ENCODE data around the gene FANCG. TPM values are rescaled to one million over a fixed set of nuclear protein-coding genes. Genes with fewer than 3 reads are reported as not detected.

The FANCG gene
- total RNA-seq, 4 donors from 2014 or later: 1.8 to 15.7 (median 3.4) TPM

- in situ Hi-C loops (cut with MboI; ENCODE audit: low sequenced_read_pairs in 4 of 4) (loop anchor here in 1 of 4 donors (10.0 kb wide), 1 partner anchor 152 kb away; no protein-coding TSS in a partner anchor), intact Hi-C loops (cut with DNase I; ENCODE audit: low total_unique reads) (no loop called here)
- Histone ChIP-seq H3K27me3 (no peaks in the 10 kb centered on the region), H3K36me3 (peaks cover 15 to 91% of the 10 kb centered on the region in 2 donors), H3K9me3 (no peaks in the 10 kb centered on the region), H3K4me1 (no peaks in the 10 kb centered on the region), H3K4me3 (no peak overlapping the region), H3K27ac (no peak overlapping the region)
- ATAC-seq (no peak), DNase-seq (no peak)
- no peak for TF ChIP-seq CTCF (IDR thresholded peaks at IDR 0.05 in 4 of 5, conservative IDR thresholded peaks at IDR 0.05 in 1 of 5)
- TF ChIP-seq POLR2A (IDR thresholded peaks at IDR 0.05): no peak
Measured at GRCh38 chr9:35056571-35057270, 23.0 kb downstream of the FANCG start.

GRCh38 chr9:35054871-35055644 lies 24.7 kb downstream of the FANCG start:
- in situ Hi-C loops (cut with MboI; ENCODE audit: low sequenced_read_pairs in 4 of 4): loop anchor here in 1 of 4 donors (10.0 kb wide), 1 partner anchor 150 kb away; no protein-coding TSS in a partner anchor
- peaks cover 14 to 74% of the 10 kb centered on the region in 2 donors for H3K36me3 ChIP-seq
- TF ChIP-seq CTCF (IDR thresholded peaks at IDR 0.05 in 4 of 5, conservative IDR thresholded peaks at IDR 0.05 in 1 of 5) (no peak), POLR2A (IDR thresholded peaks at IDR 0.05) (no peak)
- H3K27me3 ChIP-seq: no peaks in the 10 kb centered on the region
- intact Hi-C loops (cut with DNase I; ENCODE audit: low total_unique reads): loop anchor here (2.0 kb wide), 1 partner anchor 16 kb away; no protein-coding TSS in a partner anchor
- H3K9me3 ChIP-seq: no peaks in the 10 kb centered on the region
- H3K27ac ChIP-seq: no peak overlapping the region
- no peak for ATAC-seq
- H3K4me1 ChIP-seq: peaks cover 6 to 10% of the 10 kb centered on the region in 2 donors
- H3K4me3 ChIP-seq: no peak overlapping the region
- DNase-seq: no peak

- H3K4me3 ChIP-seq: no peak overlapping the region
- no peak for ATAC-seq
- in situ Hi-C loops (cut with MboI; ENCODE audit: low sequenced_read_pairs in 4 of 4): loop anchor here in 1 of 4 donors (10.0 kb wide), 1 partner anchor 150 kb away; no protein-coding TSS in a partner anchor
- TF ChIP-seq POLR2A (IDR thresholded peaks at IDR 0.05) (no peak), CTCF (IDR thresholded peaks at IDR 0.05 in 4 of 5, conservative IDR thresholded peaks at IDR 0.05 in 1 of 5) (no peak)
- intact Hi-C loops (cut with DNase I; ENCODE audit: low total_unique reads): loop anchor here (2.0 kb wide), 1 partner anchor 16 kb away; no protein-coding TSS in a partner anchor
- H3K27ac ChIP-seq: no peak overlapping the region
- H3K4me1 ChIP-seq: peaks cover 6 to 10% of the 10 kb centered on the region in 2 donors
- no peaks in the 10 kb centered on the region for H3K9me3 ChIP-seq
- no peaks in the 10 kb centered on the region for H3K27me3 ChIP-seq
- H3K36me3 ChIP-seq: peaks cover 14 to 74% of the 10 kb centered on the region in 2 donors
- DNase-seq: no peak
Measured at GRCh38 chr9:35054185-35054835, 25.4 kb downstream of the FANCG start.

GRCh38 chr9:35051069-35051967 lies 28.4 kb downstream of the FANCG start:
- intact Hi-C loops (cut with DNase I; ENCODE audit: low total_unique reads): loop anchor here (1.0 kb wide), 1 partner anchor 152 kb away; no protein-coding TSS in a partner anchor
- peak overlapping the region; percentile 74 to 91 (median 82) for H3K27ac ChIP-seq
- H3K9me3 ChIP-seq: no peaks in the 10 kb centered on the region
- in situ Hi-C loops (cut with MboI; ENCODE audit: low sequenced_read_pairs in 4 of 4): loop anchor here in 1 of 4 donors (10.0 kb wide), 1 partner anchor 147 kb away; no protein-coding TSS in a partner anchor
- ATAC-seq (peak; percentile 98 to 99), DNase-seq (peak; percentile 52 to 66)
- TF ChIP-seq CTCF (IDR thresholded peaks at IDR 0.05 in 4 of 5, conservative IDR thresholded peaks at IDR 0.05 in 1 of 5): peak; percentile 76 to 85 (median 82)
- no peak for TF ChIP-seq POLR2A (IDR thresholded peaks at IDR 0.05)
- peaks cover 4 to 64% of the 10 kb centered on the region in 2 donors for H3K36me3 ChIP-seq
- no peak overlapping the region for H3K4me3 ChIP-seq
- H3K4me1 ChIP-seq: peaks cover 6 to 10% of the 10 kb centered on the region in 2 donors
- no peaks in the 10 kb centered on the region for H3K27me3 ChIP-seq
